Suprapubic skin (tissue), 3 donors: ENCODE measurements around the gene RASA3.

Experiments
- CTCF ChIP-seq, 2 donors: fragments of 200-600 bp in 1 of 2; fragments of 450-650 bp in 1 of 2; sonication (generic) in 1 of 2; IDR thresholded peaks; one replicate each; pipeline ENCODE4 v1.5.1; 2016 to 2019; ENCODE audit warnings: antibody characterized with exemption in 2 of 2, mild to moderate bottlenecking in 1 of 2, moderate library complexity in 1 of 2
- POLR2AphosphoS5 ChIP-seq, 3 donors: sonication (generic); formaldehyde crosslinking; IDR thresholded peaks; one replicate each; pipeline ENCODE4 v1.6.1; 2017; ENCODE audit warnings: antibody characterized with exemption in 3 of 3

- TF ChIP-seq CTCF (IDR thresholded peaks at IDR 0.05) (no peak), POLR2AphosphoS5 (IDR thresholded peaks at IDR 0.05) (no peak)
Observed at GRCh38 chr13:114069376-114070097, 62.9 kb downstream of the RASA3 start.
